Measurements from ENCODE around the gene FAM120C. TPM values are rescaled to one million over a fixed set of nuclear protein-coding genes. Genes with fewer than 3 reads are reported as not detected.

Gene FAM120C
- total RNA-seq, 1 donor from 2014 or later, result 6.3 TPM

DNA sequence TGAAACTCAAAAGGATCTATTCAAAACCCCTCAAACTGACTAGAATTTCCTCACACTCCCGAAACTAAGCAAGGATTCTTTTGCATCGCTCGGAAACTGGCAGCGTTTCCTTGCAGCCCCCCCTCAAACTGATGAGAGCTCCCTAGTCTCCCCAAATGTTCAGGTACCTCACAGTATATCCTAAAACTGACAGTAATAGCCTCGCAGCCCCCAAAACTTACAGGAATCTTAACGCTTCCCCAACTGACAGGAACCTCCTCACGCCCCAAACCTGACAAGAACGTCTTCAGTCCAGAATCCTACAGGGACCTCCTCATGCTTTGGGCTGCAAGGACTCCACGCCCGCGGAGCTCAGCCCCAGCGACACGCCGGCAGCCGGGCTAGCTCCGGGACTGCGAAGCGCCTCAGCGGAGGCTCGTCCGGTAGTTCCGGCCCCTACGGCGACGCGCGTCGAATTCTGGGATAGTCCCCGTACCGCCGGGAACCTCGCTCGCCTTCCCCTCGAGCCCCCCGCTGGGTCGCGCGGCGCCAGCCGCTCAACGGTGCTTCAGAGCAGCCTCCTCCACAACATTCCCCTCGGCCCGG is 139.4 kb downstream of the FAM120C start:
- Histone ChIP-seq H3K9ac (ENCODE audit: low read depth in 1 of 3, low read length in 3 of 3) (peak overlapping the region; percentile 89 to 94 (median 91)), H3K27ac (ENCODE audit: low read depth, low read length) (peak overlapping the region; percentile 96), H3K36me3 (ENCODE audit: control insufficient read depth in 3 of 3, insufficient read depth in 3 of 3, low read length in 3 of 3) (peaks cover 3 to 13% (median 8%) of the 10 kb centered on the region in 3 donors), H3K4me3 (ENCODE audit: low read length in 3 of 3) (peak overlapping the region; percentile 80 to 83 (median 82)), H3K27me3 (ENCODE audit: control insufficient read depth in 3 of 3, insufficient read depth in 3 of 3, low read length in 3 of 3) (no peaks in the 10 kb centered on the region), H3K4me1 (ENCODE audit: control insufficient read depth in 3 of 3, insufficient read depth in 3 of 3, low read length in 3 of 3) (peaks cover 2 to 8% (median 4%) of the 10 kb centered on the region in 3 donors), H3K9me3 (ENCODE audit: control insufficient read depth in 3 of 3, low read length in 3 of 3) (no peaks in the 10 kb centered on the region)

DNA sequence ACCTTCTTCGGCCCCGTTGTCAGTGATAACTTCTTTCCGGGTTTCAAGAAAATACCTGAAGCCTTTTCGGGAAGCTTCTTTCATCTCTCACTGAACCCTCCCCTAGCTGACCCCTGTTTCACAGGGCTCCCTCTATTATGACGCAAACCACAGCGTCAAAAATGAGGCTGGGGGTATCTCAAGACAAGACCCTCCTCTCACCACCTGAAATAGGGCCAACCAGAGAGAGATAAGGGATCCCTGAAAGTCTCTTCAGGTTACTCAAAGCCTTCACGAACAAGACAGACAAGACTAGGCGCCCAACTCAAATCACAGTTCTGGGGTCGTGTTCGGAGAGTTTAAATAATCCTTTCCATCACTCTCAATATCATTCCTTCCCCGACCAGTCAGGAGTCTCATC is 140.0 kb downstream of the FAM120C start:
- H3K36me3 ChIP-seq (ENCODE audit: control insufficient read depth in 3 of 3, insufficient read depth in 3 of 3, low read length in 3 of 3), result peaks cover 3 to 17% (median 8%) of the 10 kb centered on the region in 3 donors
- H3K27me3 ChIP-seq (ENCODE audit: control insufficient read depth in 3 of 3, insufficient read depth in 3 of 3, low read length in 3 of 3), result no peaks in the 10 kb centered on the region
- H3K9me3 ChIP-seq (ENCODE audit: control insufficient read depth in 3 of 3, low read length in 3 of 3), result no peaks in the 10 kb centered on the region
- peak overlapping the region; percentile 89 to 94 (median 91) for H3K9ac ChIP-seq (ENCODE audit: low read depth in 1 of 3, low read length in 3 of 3)
- H3K27ac ChIP-seq (ENCODE audit: low read depth, low read length), result peak overlapping the region; percentile 96
- H3K4me3 ChIP-seq (ENCODE audit: low read length in 3 of 3), result peak overlapping the region; percentile 80 to 83 (median 82)
- peaks cover 2 to 8% (median 4%) of the 10 kb centered on the region in 3 donors for H3K4me1 ChIP-seq (ENCODE audit: control insufficient read depth in 3 of 3, insufficient read depth in 3 of 3, low read length in 3 of 3)

DNA sequence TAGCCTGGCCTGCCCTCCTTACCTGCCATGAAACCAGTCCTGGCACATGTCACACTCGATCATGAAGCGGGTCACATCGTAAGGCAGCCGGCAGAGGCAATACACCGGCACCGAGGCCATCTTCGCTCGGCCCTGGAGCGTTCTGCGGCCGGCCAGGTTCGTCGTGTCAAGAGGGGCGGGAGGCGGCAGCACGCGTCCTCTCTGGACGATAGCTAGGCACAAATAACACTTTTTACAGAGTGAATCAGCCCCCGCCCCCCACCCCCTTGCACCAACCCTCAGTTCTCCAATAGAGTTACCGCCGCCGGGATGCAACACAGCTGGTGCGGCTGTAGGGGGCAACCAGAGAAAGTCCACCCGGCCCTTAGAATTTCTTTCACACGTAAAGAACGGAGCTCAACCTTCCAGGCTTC is 140.4 kb downstream of the FAM120C start:
- peak overlapping the region in 2 of 3 donors; percentile 25 to 45 for H3K9ac ChIP-seq (ENCODE audit: low read depth in 1 of 3, low read length in 3 of 3)
- peak overlapping the region; percentile 43 to 83 (median 64) for H3K4me3 ChIP-seq (ENCODE audit: low read length in 3 of 3)
- H3K27me3 ChIP-seq (ENCODE audit: control insufficient read depth in 3 of 3, insufficient read depth in 3 of 3, low read length in 3 of 3), result no peaks in the 10 kb centered on the region
- no peak overlapping the region for H3K27ac ChIP-seq (ENCODE audit: low read depth, low read length)
- H3K9me3 ChIP-seq (ENCODE audit: control insufficient read depth in 3 of 3, low read length in 3 of 3), result no peaks in the 10 kb centered on the region
- H3K4me1 ChIP-seq (ENCODE audit: control insufficient read depth in 3 of 3, insufficient read depth in 3 of 3, low read length in 3 of 3), result peaks cover 2 to 8% (median 4%) of the 10 kb centered on the region in 3 donors
- H3K36me3 ChIP-seq (ENCODE audit: control insufficient read depth in 3 of 3, insufficient read depth in 3 of 3, low read length in 3 of 3), result peaks cover 3 to 17% (median 8%) of the 10 kb centered on the region in 3 donors

DNA sequence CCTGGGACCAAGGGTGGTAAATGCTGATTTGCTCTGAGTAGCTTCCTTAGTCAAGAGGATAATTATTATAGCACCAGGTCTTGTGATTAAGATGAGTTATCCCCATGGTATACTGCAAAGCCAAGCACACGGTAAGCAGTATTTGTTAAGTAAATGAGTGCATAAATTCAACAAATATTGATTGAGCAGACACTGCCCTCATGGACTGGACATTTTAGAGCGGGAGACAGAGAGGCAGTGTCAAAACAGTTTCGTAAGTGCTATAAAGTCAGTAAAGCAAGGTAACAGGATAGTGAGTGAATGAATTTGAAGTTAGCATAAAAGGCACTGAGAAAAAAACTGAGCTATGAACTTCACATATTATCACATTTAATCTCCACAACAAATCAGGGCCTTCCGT is 152.7 kb downstream of the FAM120C start:
- Histone ChIP-seq H3K36me3 (ENCODE audit: control insufficient read depth in 3 of 3, insufficient read depth in 3 of 3, low read length in 3 of 3) (peaks cover 14 to 24% (median 21%) of the 10 kb centered on the region in 3 donors), H3K27ac (ENCODE audit: low read depth, low read length) (no peak overlapping the region), H3K9me3 (ENCODE audit: control insufficient read depth in 3 of 3, low read length in 3 of 3) (no peaks in the 10 kb centered on the region), H3K27me3 (ENCODE audit: control insufficient read depth in 3 of 3, insufficient read depth in 3 of 3, low read length in 3 of 3) (no peaks in the 10 kb centered on the region), H3K4me3 (ENCODE audit: low read length in 3 of 3) (no peak overlapping the region), H3K4me1 (ENCODE audit: control insufficient read depth in 3 of 3, insufficient read depth in 3 of 3, low read length in 3 of 3) (no peaks in the 10 kb centered on the region), H3K9ac (ENCODE audit: low read depth in 1 of 3, low read length in 3 of 3) (no peak overlapping the region)

DNA sequence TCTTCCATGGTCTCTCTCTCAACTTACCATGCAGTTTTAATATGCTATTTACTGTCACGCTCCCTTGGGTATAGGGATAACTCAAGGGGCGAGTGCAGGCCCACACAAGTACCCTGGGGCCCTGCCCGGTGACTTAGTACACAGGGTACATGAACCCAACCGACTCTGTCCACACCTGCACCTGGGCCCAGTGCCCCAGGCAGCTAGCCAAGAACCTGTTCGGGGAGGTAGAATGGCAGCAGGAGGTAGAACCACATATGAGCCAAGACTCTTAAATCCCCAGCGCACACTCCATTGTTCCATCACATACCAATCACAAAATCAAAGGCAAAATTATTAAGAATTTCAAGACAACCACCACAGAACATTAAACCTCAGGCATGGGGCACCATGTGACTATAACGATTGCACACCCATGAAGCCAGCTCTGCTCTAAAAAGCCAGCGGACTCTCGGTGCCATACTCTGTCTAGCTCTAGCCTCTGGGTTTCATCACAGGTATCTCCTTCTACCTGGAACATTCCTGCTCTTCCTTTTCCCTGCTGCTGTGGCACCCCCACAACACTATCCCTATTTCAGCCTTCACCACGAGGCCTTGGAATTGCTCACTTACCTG is 153.4 kb downstream of the FAM120C start:
- Histone ChIP-seq H3K36me3 (ENCODE audit: control insufficient read depth in 3 of 3, insufficient read depth in 3 of 3, low read length in 3 of 3) (peaks cover 13 to 24% (median 21%) of the 10 kb centered on the region in 3 donors), H3K4me1 (ENCODE audit: control insufficient read depth in 3 of 3, insufficient read depth in 3 of 3, low read length in 3 of 3) (no peaks in the 10 kb centered on the region), H3K27ac (ENCODE audit: low read depth, low read length) (no peak overlapping the region), H3K27me3 (ENCODE audit: control insufficient read depth in 3 of 3, insufficient read depth in 3 of 3, low read length in 3 of 3) (no peaks in the 10 kb centered on the region), H3K9me3 (ENCODE audit: control insufficient read depth in 3 of 3, low read length in 3 of 3) (no peaks in the 10 kb centered on the region), H3K4me3 (ENCODE audit: low read length in 3 of 3) (no peak overlapping the region), H3K9ac (ENCODE audit: low read depth in 1 of 3, low read length in 3 of 3) (no peak overlapping the region)

DNA sequence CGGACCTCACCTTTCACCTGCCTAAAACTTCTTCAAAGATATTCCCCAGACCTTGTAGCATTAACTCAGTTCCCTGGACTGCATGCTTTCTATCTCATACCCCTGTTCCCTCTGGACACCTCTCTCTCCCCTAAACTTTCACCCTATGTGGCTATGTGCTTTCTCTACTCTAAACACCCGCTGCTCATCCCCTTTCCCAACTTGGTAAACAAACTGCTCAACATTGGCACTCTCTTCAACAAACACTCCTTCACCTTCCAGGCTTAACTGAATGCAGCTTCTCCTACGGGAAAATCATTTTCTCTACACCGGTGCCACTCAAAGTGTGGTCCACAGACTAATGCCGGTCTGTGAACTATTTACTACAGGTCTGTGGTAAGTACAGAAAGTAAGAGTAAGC is 158.7 kb downstream of the FAM120C start:
- peaks cover 4 to 11% (median 9%) of the 10 kb centered on the region in 3 donors for H3K36me3 ChIP-seq (ENCODE audit: control insufficient read depth in 3 of 3, insufficient read depth in 3 of 3, low read length in 3 of 3)
- H3K4me1 ChIP-seq (ENCODE audit: control insufficient read depth in 3 of 3, insufficient read depth in 3 of 3, low read length in 3 of 3), result no peaks in the 10 kb centered on the region
- H3K4me3 ChIP-seq (ENCODE audit: low read length in 3 of 3), result no peak overlapping the region
- H3K27me3 ChIP-seq (ENCODE audit: control insufficient read depth in 3 of 3, insufficient read depth in 3 of 3, low read length in 3 of 3), result no peaks in the 10 kb centered on the region
- H3K9ac ChIP-seq (ENCODE audit: low read depth in 1 of 3, low read length in 3 of 3), result no peak overlapping the region
- no peaks in the 10 kb centered on the region for H3K9me3 ChIP-seq (ENCODE audit: control insufficient read depth in 3 of 3, low read length in 3 of 3)
- H3K27ac ChIP-seq (ENCODE audit: low read depth, low read length), result no peak overlapping the region

Small RNA genes within 50 kb of the gene (small RNA-seq; reads per million reads assigned to genes)
- not detected for gene AL589872.1

Other genes with a start within 250 kb of the FAM120C start
- 14.6 TPM for gene PHF8, start 138.8 kb downstream of the FAM120C start, total RNA-seq
- gene WNK3, start 174.8 kb upstream of the FAM120C start, total RNA-seq, result 3.7 TPM